Hematopoietic multipotent progenitor cell (in vitro differentiated cells): ENCODE measurements around the gene ENTPD2. TPM values are rescaled to one million over a fixed set of nuclear protein-coding genes. Genes with fewer than 3 reads are reported as not detected.
"Not testable (repeated sequence)": the region's sequence is repeated elsewhere in the genome, so short reads cannot be mapped to it uniquely, and the experiment has no call there.

ENCODE experiments used
- DNase-seq, 3 donors: peaks; one replicate each; pipeline ENCODE4 v3.0.0-alpha.2; 2011 to 2015; ENCODE audit warnings: low read depth in 2 of 3, low spot score in 2 of 3
- total RNA-seq: library from RNA; depleted of rRNA; stranded (reverse); fragments of >200 nt; gene quantifications from one replicate; pipeline ENCODE4 v1.2.3, GENCODE V29; 2012

Gene ENTPD2
- total RNA-seq, 1 donor, result not detected

DNA sequence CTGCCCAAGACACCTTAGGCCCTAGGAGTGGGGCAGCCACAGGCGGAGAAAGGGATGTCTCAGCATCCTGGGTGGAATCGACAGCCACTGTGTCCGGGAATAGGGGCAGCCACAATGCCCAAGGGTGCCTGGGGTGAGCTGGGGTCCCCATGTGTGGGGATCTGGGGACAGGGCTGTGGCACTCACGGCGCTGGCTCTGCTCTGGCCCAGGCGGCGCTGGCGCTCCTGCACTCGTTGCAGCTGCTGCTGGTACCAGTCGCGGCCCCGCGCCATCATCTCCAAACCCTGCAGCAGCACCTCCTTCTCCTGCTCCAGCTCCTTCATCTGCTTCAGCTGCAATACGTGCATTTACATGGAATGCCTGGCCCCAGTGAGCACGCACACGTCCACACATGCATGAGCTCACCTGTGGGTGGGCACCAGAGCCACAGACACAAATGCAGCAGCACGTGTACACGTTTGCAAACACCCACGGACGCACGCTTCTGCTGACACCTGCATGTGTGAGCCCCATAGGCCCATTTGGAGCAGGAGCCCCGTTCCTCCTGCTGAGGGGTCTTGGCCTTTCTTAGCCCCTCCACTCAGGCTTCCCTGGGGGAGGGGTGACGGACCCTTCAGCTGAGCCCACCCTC, 11.6 kb upstream of the ENTPD2 start:
- DNase-seq, result no peak

DNA sequence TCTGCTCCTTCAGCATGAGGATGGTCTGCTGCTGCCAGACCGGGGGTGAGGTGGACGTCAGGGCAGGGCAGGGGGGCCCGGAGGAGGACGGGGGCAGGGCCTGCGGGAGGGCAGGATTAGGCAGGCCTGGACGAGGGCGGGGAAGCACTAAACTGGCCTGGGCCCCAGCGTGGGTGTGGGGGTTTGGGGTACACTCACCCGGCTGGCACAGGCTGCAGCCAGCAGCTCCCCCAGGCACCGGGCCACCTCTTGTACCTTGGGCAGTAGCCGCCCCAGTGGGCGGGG, 11.0 kb upstream of the ENTPD2 start:
- no peak for DNase-seq

DNA sequence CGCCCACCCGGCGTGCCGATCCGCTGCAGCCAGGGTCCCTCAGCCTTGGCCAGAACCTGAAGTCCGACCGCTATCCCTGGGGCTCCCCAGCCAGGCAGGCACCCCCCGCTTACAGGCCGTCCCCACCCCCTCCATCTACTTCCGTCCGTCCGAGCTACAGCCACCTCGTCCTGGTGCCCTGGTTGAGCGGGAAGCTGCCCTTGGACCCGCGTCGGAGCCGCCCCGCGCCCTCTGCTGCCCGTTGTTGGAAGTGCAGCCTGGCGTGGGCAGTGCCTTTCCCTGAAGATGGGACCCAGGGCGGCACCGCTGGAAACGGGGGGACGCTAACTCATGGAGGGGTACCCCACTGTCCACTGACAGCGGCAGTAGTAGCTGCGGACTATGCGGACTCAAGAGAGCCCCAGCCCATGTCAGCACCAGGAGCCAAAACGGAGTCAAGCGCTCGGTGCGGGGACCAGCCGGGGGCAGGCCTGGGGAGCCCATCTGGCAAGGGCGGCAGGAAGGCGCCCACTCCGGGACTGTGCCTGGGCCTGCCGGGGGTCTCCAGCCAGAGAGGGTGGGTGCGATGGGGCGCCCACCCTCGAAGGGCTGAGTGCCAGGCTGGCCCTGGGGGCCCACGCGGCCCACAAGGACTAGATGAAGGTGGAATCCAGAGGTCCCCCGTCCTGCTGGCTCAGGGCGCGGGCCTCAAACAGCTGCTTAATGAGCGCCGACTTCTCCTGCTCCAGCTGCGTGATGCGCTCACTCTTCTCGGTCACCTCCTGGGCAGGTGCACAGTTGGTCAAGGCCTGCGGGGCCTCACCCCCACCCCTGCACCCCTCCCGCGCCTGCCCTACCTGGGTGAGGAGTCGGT, 10.4 kb upstream of the ENTPD2 start:
- peak in 1 of 3 donors; percentile 54 for DNase-seq

DNA sequence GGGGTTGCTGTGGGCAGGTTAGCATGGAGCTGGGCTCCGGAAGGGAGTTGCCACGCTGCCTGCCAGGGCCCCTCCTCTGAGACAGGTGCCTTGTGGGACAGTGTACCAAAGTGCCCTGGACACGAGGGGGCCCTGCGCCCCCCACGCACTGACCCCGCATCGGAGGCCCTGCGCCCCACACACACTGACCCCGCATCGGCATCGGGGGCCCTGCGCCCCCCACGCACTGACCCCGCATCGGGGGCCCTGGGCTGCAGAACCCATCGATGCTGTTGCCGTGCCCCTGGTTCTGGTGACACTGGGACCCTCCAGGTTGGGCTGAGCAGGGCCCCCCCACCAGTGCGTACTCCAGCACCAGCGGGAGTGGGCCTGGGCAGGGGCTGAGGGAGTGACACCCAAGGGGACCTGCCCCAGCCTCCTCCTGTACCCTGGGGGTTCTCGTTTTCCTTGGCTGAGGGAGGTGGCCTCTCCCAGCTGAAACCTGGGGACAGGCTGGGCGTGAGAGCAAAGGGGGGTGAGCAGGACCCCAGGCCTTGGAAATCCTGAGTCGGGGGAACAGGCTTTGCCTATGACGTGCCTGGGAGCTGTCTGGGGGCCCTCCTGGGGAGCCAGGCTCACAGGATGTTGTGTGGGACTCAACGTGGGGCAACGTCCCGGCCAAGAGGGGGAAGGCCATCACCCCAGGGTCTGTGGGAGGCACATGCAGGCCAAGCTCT, 9.6 kb upstream of the ENTPD2 start:
- no peak for DNase-seq

DNA sequence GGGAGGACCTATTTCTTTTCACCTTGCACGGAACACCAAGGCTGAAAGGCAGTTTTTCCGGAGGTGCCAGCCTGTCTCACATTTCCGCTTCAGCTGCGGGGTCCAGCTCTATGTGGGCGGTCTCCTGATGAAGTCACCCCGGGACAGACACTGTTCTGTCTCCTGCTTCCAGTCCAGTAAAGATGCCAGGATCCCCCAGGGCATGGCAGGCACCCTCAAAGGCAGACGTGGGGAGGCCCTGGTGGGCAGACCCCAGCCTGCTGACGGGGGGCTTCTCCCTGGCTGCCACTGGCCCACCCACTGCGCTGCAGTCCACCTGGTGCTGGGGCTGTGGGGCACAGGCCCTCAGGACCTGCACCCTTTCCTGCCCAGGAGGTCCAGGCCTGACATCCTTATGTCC, 8.9 kb upstream of the ENTPD2 start:
- not testable (repeated sequence) for DNase-seq

DNA sequence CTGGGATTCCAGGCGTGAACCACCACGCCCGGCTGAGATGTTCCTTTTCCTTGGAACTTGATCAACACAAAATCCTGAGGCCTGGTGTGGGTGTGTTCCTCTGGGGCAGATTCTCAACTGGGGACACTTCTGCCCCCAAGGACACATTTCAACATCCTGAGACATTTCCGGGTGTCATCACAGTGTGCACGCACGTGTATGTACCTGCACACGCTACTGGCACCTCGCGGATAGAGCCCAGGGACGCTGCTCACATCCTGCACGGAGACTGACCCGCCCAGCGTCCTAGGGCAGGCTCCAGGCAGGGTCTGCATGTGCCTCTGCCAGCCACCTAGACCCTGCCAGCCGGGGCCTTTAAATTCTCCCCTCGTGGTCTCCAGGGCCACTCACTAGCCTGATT, 8.5 kb upstream of the ENTPD2 start:
- no peak for DNase-seq

DNA sequence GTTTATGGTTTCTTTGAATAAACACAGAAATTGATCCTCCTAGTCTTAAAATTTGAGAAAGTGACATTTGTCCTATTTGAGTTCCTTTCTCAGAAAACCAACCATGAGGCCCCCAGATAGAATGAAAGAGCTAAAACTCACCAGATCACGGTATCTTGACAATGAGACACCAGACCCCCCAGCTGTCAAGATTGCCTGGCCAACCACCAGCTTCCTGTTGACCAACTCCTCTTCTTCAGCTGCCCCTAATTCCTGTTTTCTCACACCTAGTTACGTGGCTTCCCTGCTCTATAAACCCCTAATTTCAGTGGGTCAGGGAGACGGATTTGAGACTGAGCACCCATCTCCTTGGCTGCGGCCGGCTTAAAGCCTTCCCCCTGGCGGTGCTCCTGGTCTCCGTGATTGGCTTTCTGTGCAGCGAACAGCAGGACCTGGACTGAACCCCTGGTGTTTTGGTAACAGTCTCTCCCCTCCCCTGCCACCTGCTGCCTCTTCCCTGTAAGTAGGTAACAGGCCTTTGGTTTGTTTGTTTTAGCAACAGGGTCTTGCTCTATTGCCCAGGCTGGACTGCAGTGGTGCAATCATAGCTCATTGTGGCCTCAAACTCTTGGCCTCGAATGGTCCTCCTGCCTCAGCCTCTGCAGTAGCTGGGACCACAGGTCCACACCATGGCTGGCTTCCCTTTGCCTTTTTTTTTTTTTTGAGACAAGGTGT, 4.8 kb upstream of the ENTPD2 start:
- no peak for DNase-seq

DNA sequence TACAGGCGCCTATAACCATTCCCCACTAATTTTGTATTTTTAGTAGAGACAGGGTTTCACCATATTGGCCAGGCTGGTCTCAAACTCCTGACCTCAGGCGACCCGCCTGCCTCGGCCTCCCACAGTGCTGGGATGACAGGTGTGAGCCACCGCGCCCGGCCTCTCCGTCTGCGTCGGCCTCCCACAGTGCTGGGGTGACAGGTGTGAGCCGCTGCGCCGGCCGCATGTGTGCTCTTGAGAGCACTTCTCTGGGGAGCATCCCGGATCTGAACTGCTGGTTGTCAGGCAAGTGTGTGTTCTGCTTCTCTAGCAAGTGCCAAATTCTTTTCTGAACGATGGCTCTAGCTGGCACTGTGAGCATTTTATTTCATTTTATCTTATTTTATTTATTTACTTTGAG, 3.7 kb upstream of the ENTPD2 start:
- no peak for DNase-seq

DNA sequence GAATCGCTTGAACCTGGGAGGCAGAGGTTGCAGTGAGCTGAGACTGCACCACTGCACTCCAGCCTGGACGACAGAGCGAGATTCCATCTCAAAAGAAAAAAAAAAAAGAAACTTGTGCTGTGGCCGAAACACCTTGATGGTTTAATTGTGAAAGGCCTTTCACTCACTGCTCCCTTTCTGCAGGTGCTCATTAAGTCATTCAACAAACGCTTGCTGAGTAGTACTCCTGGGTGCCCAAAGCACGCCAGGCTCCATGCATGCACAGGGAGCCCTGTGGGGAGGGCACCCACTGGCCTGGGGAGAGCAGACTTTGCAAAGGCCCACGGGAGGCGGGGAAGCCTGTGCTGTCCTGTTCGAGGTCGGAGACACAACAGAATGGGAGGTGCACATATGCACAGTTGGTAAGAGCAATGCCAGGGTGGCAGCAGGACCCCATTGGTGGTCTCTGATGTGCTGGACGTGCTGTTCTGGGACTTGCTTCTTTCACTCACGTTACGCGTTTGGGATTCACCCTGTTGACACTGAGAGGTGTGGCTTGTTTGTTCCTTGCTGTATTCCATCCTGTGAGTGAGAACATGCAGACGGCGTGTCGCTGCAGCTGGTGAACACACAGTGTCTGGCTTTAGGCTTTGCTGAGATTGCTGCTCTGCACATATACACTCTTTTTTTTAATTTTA, 3.0 kb upstream of the ENTPD2 start:
- DNase-seq, result no peak

DNA sequence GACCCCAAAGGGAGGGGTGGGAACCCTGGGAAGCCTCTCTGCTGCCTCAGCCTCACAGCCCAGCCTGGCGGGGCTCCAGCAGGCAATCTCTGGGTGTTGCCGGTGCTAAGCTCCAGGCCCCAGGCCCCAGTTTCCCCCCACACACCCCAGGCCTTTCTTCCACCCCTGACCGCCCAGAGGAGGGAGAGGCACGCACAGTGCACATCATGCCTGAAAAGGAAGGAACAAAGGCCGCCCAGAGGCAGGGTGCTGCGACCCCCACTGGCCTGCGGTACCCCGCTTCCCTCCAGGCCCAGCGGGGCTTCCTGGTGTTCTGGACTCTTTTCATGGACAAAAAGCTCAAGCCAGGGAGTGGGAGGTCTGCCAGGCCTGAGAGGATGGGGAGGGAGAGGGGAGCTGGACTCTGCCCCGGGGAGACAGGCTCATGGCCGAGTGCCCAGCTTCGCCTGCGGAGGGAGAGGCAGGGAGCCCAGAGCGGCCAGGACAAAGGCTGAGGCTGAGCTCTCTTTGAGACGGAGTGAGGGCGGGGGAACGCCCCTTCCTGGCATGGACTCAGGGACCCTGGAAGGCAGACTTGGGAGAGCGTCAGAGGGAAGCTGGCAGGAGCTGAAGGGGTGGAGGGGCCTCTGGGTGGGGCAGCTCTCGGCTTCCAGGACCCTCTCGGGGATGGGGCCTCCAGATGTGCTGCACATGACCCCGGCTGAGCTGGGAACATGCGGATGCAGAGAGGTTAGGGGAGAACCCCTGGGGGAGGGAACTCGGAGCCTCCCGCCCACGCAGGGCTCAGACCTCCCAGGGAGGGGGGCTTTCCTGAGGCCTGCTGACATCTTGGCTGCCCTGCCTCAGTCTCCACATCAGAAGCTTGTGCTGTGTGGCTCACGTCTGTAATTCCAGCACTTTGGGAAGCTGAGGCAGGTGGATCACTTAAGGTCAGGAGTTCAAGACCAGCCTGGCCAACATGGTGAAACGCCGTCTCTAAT, 1.8 kb upstream of the ENTPD2 start:
- DNase-seq, result no peak

DNA sequence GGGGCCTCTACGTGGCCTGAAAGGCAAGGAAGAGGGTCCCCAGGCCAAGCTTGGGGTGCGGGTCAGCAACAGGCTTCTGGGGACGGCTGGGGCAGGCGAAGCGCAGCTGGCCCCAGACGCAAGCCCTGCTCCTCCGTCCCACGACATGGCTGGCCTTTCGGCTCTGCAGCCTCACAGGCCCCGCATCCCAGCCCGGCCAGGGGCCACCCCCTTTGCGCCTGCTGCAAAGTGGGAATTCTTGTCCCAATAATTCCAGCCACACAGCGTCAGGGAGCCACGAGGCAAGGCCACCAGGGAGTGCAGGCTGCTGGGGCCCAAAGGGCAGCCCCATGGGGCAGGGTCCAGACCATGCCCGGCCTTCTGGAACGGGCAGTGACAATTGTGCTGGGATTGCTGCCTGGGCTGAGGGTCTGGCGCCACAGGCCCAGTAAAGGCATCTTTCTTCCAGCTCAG, 1.1 kb upstream of the ENTPD2 start:
- no peak for DNase-seq

DNA sequence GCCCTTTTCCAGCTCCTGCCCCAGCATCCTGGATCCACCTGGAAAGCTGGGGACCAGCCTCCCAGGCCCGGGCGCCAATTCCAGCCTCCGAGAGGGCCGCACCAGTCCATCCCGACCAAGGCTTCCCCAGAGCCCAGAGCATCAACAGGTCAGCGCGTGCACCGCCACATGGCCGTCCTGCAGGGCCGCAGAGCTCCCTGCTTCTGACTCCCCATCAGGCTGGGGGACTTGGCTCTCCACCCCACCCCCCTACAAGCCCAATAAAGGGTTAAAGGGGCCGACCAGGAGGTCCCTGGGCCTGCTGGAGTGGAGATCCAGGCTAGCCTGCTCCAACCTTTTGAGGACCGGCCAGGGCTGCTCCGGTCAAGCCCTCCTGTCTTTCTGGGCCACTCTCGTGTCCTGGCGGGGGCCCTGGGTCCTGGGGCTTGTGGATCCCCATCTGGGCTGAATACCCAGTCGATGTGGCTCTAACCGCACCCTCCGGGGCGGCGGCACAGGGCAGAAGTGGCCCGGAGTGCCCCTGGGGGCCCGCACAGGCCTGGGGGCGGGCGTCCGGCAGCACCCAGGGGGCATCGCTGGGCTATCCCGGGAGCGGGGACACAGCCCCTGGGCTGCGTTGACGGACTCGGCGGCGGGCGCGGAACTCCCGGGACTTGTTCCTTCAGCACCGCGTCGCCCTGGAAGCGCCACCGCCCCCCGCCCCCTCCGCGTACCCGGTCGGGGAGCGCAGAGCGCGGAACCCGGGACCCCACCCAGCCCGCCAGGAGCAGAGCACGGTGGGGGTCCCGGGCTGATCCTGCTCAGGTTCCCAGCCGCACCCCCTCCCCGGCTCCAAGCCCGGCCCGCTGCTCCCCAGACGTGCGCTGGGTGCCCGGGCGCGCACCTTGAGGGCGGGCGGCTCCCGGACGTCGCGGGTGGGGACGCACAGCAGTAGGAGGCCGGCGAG, 590 bp downstream of the ENTPD2 start:
- DNase-seq, result no peak

DNA sequence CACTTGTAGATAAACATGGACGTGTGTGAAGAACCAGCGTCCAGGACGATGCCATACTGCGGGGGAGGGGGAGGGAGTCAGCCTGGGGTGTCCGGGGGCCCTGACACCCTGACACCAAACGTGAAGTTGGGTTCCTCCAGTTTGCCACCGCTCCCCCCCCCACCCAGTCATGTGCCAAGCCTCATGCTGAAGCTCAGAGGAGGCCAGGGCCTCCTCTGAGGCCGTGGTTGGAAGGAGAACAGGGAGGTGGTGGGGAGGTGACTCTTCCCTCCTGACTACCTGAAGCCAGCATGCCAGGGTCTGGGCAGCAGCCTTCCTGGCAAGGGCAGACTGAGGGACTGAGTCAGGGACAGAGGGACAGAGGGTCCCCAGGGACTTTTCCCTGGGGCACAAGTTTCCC, 1.6 kb downstream of the ENTPD2 start:
- no peak for DNase-seq

DNA sequence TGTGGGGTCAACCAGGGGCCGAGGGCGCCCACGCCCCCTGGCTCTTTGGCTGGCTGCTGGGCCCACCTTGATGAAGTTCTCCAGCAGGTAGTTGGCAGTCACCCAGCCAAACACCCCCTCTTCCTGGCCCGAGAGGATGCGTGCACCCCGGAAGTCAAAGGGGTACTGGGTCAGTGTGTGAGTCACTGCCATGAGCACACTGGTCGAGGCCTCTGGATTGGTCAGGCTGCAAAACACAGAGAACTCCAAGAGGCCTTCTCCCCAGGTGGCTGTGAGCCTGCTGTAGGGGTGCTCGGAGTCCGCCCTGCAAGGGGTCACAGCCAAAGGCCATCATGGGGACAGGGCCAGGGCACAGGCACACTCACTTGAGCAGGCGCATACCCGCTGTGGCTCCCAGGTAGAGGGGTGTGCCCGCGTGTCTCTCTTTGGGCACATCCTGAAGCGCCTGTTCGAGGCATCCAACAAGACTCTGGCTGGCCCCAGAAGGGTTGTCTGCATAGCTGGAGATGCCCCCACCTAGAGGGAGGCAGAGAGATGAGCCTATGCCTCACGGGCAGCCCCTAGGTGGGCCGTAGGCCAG, 2.6 kb downstream of the ENTPD2 start:
- DNase-seq, result no peak

DNA sequence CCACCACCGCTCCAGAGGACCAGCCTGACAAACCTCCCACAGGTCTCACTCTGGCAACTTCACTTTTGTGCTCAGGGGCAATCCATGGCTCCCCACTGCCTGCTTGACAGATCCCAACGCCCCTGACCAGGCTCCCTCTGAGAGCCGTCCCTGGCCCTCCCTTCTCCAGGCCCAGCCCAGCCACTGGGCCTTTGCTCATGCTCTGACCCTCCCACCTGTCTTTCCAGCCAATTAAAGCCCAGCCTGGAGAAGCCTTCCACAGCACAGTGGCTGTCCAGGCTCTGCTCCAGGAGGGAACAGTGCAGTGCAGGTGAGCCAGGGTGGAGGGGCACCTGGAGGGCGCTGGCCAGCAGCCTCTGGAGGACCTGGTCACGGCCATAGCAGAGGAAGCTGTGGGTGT, 3.3 kb downstream of the ENTPD2 start:
- no peak for DNase-seq

DNA sequence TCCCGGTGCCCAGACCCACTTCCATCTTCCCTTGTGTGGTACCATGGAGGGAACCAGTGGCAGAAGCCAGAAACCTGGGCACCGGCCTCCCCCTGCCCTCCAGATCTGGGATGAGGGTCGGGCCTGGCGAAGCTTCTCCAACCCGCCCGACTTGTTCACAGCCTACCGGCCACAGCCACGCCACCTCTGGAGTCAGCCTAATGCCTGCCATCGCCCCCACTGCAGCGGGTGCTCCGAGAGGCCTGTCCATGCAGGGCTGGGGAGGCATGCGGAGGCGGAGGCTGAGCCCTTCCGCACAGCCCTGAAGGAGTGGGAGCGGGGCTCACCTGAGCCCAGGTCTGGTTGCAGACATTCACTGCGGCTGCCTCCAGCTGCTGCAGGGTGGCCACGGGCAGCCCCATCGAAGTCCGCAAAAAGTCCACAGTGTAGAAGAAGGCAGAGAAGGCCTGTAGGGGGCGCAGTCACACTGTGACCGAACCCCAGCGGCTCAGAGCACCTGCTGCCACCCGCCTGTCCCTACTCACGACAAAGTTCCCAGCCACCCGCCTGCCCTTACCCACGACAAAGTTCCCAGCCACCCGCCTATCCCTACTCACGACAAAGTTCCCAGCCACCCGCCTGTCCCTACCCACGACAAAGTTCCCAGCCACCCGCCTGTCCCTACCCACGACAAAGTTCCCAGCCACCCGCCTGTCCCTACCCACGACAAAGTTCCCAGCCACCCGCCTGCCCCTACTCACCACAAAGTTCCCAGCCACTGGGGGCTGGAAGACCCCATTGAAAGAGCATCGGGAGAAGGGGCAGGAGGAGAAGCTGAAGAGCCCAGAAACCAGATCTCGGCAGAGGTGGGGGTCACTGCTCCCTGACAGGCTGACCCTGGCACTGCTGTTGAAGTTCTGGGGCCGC, 4.1 kb downstream of the ENTPD2 start:
- DNase-seq, result peak in 2 of 3 donors; percentile 65 to 74
